Bronchial smooth muscle cell (primary cell): ENCODE results near the gene EIF2S3B. TPM values are rescaled to one million over a fixed set of nuclear protein-coding genes. Genes with fewer than 3 reads are reported as not detected.

Experiments used
- total RNA-seq: library from RNA; depleted of rRNA; stranded (reverse); fragments of >200 nt; gene quantifications from 2 replicates; pipeline ENCODE4 v1.2.1, GENCODE V29; 2014

Gene EIF2S3B
- total RNA-seq = 0.34 and 0.95 TPM in 2 replicates

DNA sequence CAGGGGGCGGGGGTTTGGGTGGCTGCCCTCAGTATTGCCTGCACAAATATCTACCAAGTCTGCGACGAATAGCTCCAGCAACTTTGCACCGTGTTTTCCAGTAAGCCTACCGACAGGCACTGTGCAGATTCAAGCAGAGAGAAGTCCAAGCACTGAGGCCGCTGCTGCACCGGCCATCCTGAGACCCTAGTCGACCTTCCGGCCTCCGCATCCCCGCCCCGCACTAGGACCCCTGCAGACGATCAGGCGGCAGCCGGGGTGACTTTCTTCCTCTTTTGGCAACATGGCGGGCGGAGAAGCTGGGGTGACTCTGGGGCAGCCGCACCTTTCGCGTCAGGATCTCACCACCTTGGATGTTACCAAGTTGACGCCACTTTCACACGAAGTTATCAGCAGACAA is at the start of gene EIF2S3B:
Gene EIF2S3B, plus strand, starts transcription at position 271 of the 400 bp plus-strand sequence. Its CDS starts 13 bp downstream, at position 284.

Other genes with a start within 250 kb of the EIF2S3B start
- 0.09 and 0.16 TPM in 2 replicates for gene KLRD1, start 198.0 kb upstream of the EIF2S3B start, total RNA-seq
- not detected in 2 replicates for gene KLRK1, start 115.8 kb upstream of the EIF2S3B start, total RNA-seq
- gene KLRC4, start 96.1 kb upstream of the EIF2S3B start, total RNA-seq = not detected in 2 replicates
- gene KLRC3, start 85.3 kb upstream of the EIF2S3B start, total RNA-seq = not detected in 2 replicates
- 0.43 TPM in 1 of 2 replicates, not detected in the other for gene KLRC2, start 69.9 kb upstream of the EIF2S3B start, total RNA-seq
- gene KLRC1, start 52.5 kb upstream of the EIF2S3B start, total RNA-seq = not detected in 2 replicates
- 15.0 and 22.9 TPM in 2 replicates for gene MAGOHB, start 107.7 kb downstream of the EIF2S3B start, total RNA-seq
- gene STYK1, start 168.2 kb downstream of the EIF2S3B start, total RNA-seq = 0.16 and 0.69 TPM in 2 replicates
- 72.3 and 86.2 TPM in 2 replicates for gene YBX3, start 217.4 kb downstream of the EIF2S3B start, total RNA-seq